Common myeloid progenitor, CD34-positive (primary cell): ENCODE results near the gene SLC12A1. TPM values are rescaled to one million over a fixed set of nuclear protein-coding genes. Genes with fewer than 3 reads are reported as not detected.

Experiments
- CTCF ChIA-PET: fragments of 350-600 bp; sonication (Branson Sonifier 250); formaldehyde crosslinking; loops from one replicate; lab custom pipeline; 2021; ENCODE audit warnings: antibody characterized with exemption; lab: Charles Lee
- POLR2A ChIA-PET: fragments of 350-600 bp; sonication (Branson Sonifier 250); formaldehyde crosslinking; loops from one replicate; lab custom pipeline; 2021; ENCODE audit warnings: antibody characterized with exemption; lab: Charles Lee
- DNase-seq, 3 donors: peaks; one replicate each; pipeline versions ENCODE4 v3.0.0 to v3.0.0-alpha.2; 2013
- H3K27ac ChIP-seq, 2 experiments: 1 replicate in 1 of 2; 2 replicates in 1 of 2; pipeline ENCODE4 v1.7.0; 2013; ENCODE audit warnings: inconsistent platforms in 2 of 2, low read length in 2 of 2, mild to moderate bottlenecking in 2 of 2, low read depth in 1 of 2, moderate library complexity in 1 of 2; ENCODE audit not compliant: severe bottlenecking in 2 of 2, insufficient read depth in 1 of 2, poor library complexity in 1 of 2
- H3K27me3 ChIP-seq, 5 experiments: replicated peaks in 2 of 5; 1 replicate in 3 of 5; 2 replicates in 2 of 5; pipeline versions ENCODE4 v1.6.1 to v1.7.0; 2013; ENCODE audit warnings: low read length in 4 of 5, mild to moderate bottlenecking in 2 of 5, moderate library complexity in 2 of 5, inconsistent platforms in 1 of 5; ENCODE audit not compliant: insufficient read depth in 5 of 5, control insufficient read depth in 4 of 5
- H3K36me3 ChIP-seq, 4 experiments: 1 replicate in 2 of 4; 2 replicates in 2 of 4; pipeline versions ENCODE4 v1.6.1 to v1.7.0; 2013; ENCODE audit warnings: low read length in 3 of 4, control low read depth in 1 of 4, mild to moderate bottlenecking in 1 of 4; ENCODE audit not compliant: control insufficient read depth in 4 of 4, insufficient read depth in 4 of 4
- H3K4me1 ChIP-seq, 4 experiments: 1 replicate in 3 of 4; 2 replicates in 1 of 4; pipeline versions ENCODE4 v1.6.1 to v1.7.1; 2013; ENCODE audit warnings: low read length in 3 of 4, mild to moderate bottlenecking in 3 of 4, control low read depth in 1 of 4, inconsistent platforms in 1 of 4, moderate library complexity in 1 of 4; ENCODE audit not compliant: control insufficient read depth in 4 of 4, insufficient read depth in 4 of 4; ENCODE audit errors: control extremely low read depth in 1 of 4
- H3K4me3 ChIP-seq, 7 experiments: 1 replicate in 4 of 7; 2 replicates in 3 of 7; pipeline versions ENCODE4 v1.5.1 to v1.7.0; 2013; ENCODE audit warnings: mild to moderate bottlenecking in 7 of 7, low read length in 6 of 7, moderate library complexity in 6 of 7, inconsistent platforms in 2 of 7, low read depth in 2 of 7, control low read depth in 1 of 7; ENCODE audit not compliant: insufficient read depth in 4 of 7, control insufficient read depth in 1 of 7; ENCODE audit errors: extremely low read depth in 1 of 7
- H3K9me3 ChIP-seq, 5 experiments: 1 replicate in 4 of 5; 2 replicates in 1 of 5; pipeline versions ENCODE4 v1.6.1 to v1.7.1; 2013; ENCODE audit warnings: low read length in 4 of 5, mild to moderate bottlenecking in 2 of 5, inconsistent platforms in 1 of 5, low read depth in 1 of 5, moderate library complexity in 1 of 5; ENCODE audit not compliant: control insufficient read depth in 4 of 5, insufficient read depth in 2 of 5; ENCODE audit errors: control extremely low read depth in 1 of 5
- WGBS: methylation state at CpG from one replicate; pipeline ENCODE4 v1.1.5; 2013; ENCODE audit not compliant: insufficient coverage; 5-methylcytosine and 5-hydroxymethylcytosine counted together
- polyA plus RNA-seq: library from polyadenylated mRNA; unstranded; fragments of 120-200 nt; gene quantifications from one replicate; pipeline ENCODE4 v1.2.1, GENCODE V29; 2013

SLC12A1 gene
- 0.16 TPM for polyA plus RNA-seq

GRCh38 chr15:48205981-48206380 lies at the start of gene SLC12A1:
TSS of gene SLC12A1 (plus strand) at chr15:48206302. CDS start at chr15:48207720, 1,418 bp downstream.
- CTCF ChIA-PET = no interaction called here
- DNase-seq = no peak
- no peaks in the 10 kb centered on the region for H3K36me3 ChIP-seq
- no peaks in the 10 kb centered on the region for H3K9me3 ChIP-seq
- POLR2A ChIA-PET = no interaction called here
- H3K4me1 ChIP-seq = no peaks in the 10 kb centered on the region
- WGBS = no CpG with 5 or more reads among the region's 1 CpG
- H3K4me3 ChIP-seq = no peak within 1 kb of the TSS
- H3K27me3 ChIP-seq = peaks cover 0 to 7% (median 0%) of the 10 kb centered on the region in 5 experiments
- H3K27ac ChIP-seq = no peak within 1 kb of the TSS

DNA sequence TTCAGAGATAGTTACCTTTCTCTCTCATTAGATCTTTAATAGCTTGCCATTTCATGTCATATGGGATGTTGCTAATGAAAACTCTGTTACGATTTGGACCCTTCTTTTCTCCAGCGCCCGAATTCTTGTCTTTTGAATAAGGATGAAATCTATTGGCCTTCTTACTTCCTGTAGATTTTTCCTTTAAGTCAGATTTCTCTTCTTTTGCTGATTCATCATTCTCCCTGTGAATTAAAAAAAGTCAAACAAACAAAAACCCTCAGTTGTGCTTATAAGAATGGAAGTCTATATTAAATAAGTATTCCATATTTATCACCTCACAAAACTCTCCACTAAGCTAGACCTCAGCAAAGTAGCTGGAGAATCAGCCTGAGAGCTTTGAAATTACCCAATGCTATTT lies 37.5 kb upstream of the SLC12A1 start:
- Histone ChIP-seq H3K36me3 (peaks cover 4 to 27% (median 13%) of the 10 kb centered on the region in 4 experiments), H3K27ac (no peak overlapping the region), H3K27me3 (no peaks in the 10 kb centered on the region), H3K4me3 (no peak overlapping the region), H3K9me3 (peaks cover 0 to 8% (median 2%) of the 10 kb centered on the region in 5 experiments), H3K4me1 (no peaks in the 10 kb centered on the region)
- CTCF ChIA-PET = interaction anchor here (1.2 kb wide), 1 partner anchor 114 kb away, joined by 4 read pairs; no protein-coding TSS in a partner anchor
- WGBS = no CpG with 5 or more reads among the region's 3 CpGs
- DNase-seq = no peak
- POLR2A ChIA-PET = no interaction called here

DNA sequence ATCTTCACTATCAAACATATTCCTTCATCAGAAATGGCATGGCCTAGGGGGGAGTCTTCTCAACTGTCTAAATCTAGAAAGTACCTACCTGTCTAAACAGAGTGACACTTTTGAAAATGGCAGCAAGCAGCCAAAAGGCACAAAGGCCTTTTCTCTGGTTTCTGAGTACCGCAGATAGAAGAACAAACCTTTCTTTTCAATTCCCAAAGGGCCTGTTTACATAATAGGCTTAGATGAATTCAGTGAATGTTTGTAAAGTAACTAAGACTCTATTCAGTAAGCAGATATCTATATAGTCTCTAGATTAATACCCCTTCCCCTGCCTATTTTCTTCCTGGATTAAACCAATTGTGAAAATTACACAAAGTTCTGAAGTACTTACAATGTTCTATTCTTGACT lies 35.1 kb upstream of the SLC12A1 start:
- Histone ChIP-seq H3K9me3 (peaks cover 0 to 12% (median 2%) of the 10 kb centered on the region in 5 experiments), H3K4me3 (no peak overlapping the region), H3K27me3 (no peaks in the 10 kb centered on the region), H3K4me1 (no peaks in the 10 kb centered on the region), H3K27ac (no peak overlapping the region), H3K36me3 (peaks cover 0 to 19% (median 11%) of the 10 kb centered on the region in 4 experiments)
- CTCF ChIA-PET = no interaction called here
- no peak for DNase-seq
- no CpG with 5 or more reads among the region's 1 CpG for WGBS
- POLR2A ChIA-PET = no interaction called here

- WGBS = 100% methylated on average over 3 of the region's 3 CpGs
Observed at GRCh38 chr15:48175126-48175525, 31.0 kb upstream of the SLC12A1 start.

GRCh38 chr15:48176112-48176511 lies 30.0 kb upstream of the SLC12A1 start:
- Histone ChIP-seq H3K27ac (no peak overlapping the region), H3K9me3 (peaks cover 0 to 12% (median 2%) of the 10 kb centered on the region in 5 experiments), H3K36me3 (peaks cover 0 to 8% (median 4%) of the 10 kb centered on the region in 4 experiments), H3K27me3 (peaks cover 0 to 2% (median 0%) of the 10 kb centered on the region in 5 experiments), H3K4me3 (no peak overlapping the region), H3K4me1 (peaks cover 0 to 13% (median 8%) of the 10 kb centered on the region in 4 experiments)
- CTCF ChIA-PET = no interaction called here
- POLR2A ChIA-PET = no interaction called here
- no CpG with 5 or more reads among the region's 4 CpGs for WGBS
- no peak for DNase-seq

More at GRCh38 chr15:48175126-48175525, 31.0 kb upstream of the SLC12A1 start:
- ChIA-PET CTCF (no interaction called here), POLR2A (no interaction called here)
- peaks cover 0 to 13% (median 8%) of the 10 kb centered on the region in 4 experiments for H3K4me1 ChIP-seq
- no peak overlapping the region for H3K4me3 ChIP-seq
- peaks cover 0 to under 1% (median 0%) of the 10 kb centered on the region in 5 experiments for H3K27me3 ChIP-seq
- no peak overlapping the region for H3K27ac ChIP-seq
- H3K9me3 ChIP-seq = peaks cover 0 to 12% (median 2%) of the 10 kb centered on the region in 5 experiments
- no peak for DNase-seq
- H3K36me3 ChIP-seq = peaks cover 0 to 8% (median 4%) of the 10 kb centered on the region in 4 experiments

GRCh38 chr15:48176957-48177356 lies 29.1 kb upstream of the SLC12A1 start:
- Histone ChIP-seq H3K4me1 (peaks cover 0 to 13% (median 8%) of the 10 kb centered on the region in 4 experiments), H3K27ac (peak overlapping the region; percentile 83 to 91), H3K27me3 (peaks cover 0 to 2% (median 0%) of the 10 kb centered on the region in 5 experiments), H3K4me3 (peak overlapping the region in 6 of 7 experiments; percentile 31 to 82 (median 75)), H3K36me3 (peaks cover 0 to 8% (median 3%) of the 10 kb centered on the region in 4 experiments), H3K9me3 (peaks cover 0 to 12% (median under 1%) of the 10 kb centered on the region in 5 experiments)
- peak in 2 of 3 donors; percentile 2 to 4 for DNase-seq
- WGBS = no CpG with 5 or more reads among the region's 2 CpGs
- ChIA-PET POLR2A (no interaction called here), CTCF (interaction anchor here (0.7 kb wide), 1 partner anchor 37 kb away, joined by 3 read pairs; no protein-coding TSS in a partner anchor)

DNA sequence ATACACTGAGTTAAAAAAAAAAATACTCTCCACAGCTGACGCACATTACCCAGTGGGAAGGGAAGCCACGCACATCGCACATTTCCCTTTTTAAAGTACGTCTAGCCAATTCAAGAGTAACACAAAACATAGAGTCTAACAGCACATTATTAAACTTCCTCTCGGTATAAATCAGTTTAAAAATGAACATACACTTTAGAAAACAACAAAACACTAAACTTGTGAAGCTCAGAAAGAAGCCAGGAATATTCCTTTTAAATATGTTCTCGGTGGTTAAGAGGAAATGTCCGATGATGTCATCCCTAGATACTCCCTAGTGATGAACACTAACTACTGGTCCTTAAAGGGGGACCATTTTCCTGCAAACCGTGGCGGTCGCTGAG lies 28.7 kb upstream of the SLC12A1 start:
- peaks cover 0 to 13% (median 8%) of the 10 kb centered on the region in 4 experiments for H3K4me1 ChIP-seq
- ChIA-PET POLR2A (no interaction called here), CTCF (interaction anchor here (0.7 kb wide), 1 partner anchor 36 kb away, joined by 3 read pairs; no protein-coding TSS in a partner anchor)
- peak overlapping the region; percentile 83 to 91 for H3K27ac ChIP-seq
- H3K4me3 ChIP-seq = peak overlapping the region; percentile 31 to 82 (median 74)
- H3K9me3 ChIP-seq = peaks cover 0 to 12% (median 0%) of the 10 kb centered on the region in 5 experiments
- peak; percentile 67 to 90 (median 83) for DNase-seq
- H3K27me3 ChIP-seq = peaks cover 0 to 3% (median 2%) of the 10 kb centered on the region in 5 experiments
- 0% methylated on average over 8 of the region's 10 CpGs for WGBS
- peaks cover 0 to 6% (median 3%) of the 10 kb centered on the region in 4 experiments for H3K36me3 ChIP-seq
